Measurements from ENCODE around the gene TRAP1. TPM values are rescaled to one million over a fixed set of nuclear protein-coding genes. Genes with fewer than 3 reads are reported as not detected.
"Not testable (repeated sequence)": the region's sequence is repeated elsewhere in the genome, so short reads cannot be mapped to it uniquely, and the experiment has no call there.

TRAP1 gene
- total and polyA plus RNA-seq, 9 donors = 66.6 to 135 (median 119) TPM

DNA sequence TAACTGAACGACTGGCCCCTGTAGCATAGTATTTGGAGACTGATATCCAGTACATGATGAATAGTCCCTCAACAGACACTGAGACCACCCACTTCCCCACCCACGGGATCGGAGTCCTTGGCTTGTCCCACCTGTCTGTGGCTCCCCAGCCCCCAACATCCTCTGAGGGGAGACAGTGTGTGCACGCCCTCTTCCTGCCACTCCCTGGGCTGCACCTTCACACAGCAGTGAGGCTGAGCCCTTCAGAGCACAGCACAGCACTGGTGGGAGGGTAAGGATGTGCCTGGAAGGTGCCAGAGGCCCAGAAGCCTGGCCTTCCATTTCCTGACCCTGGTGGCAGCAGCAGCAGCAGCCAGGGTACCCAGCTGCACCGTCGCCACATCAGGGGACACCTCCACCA lies 51.8 kb downstream of the TRAP1 start:
- no peaks in the 10 kb centered on the region for H3K4me1 ChIP-seq (ENCODE audit: control insufficient read depth, insufficient read depth, low read length)
- H3K9me3 ChIP-seq (replicated peaks; ENCODE audit: control insufficient read depth, low read depth, low read length) = no peaks in the 10 kb centered on the region
- WGBS (ENCODE audit: insufficient coverage) = 69% methylated on average over 5 of the region's 6 CpGs
- H3K4me3 ChIP-seq (ENCODE audit: low read length) = no peak overlapping the region
- no peaks in the 10 kb centered on the region for H3K27me3 ChIP-seq (ENCODE audit: control insufficient read depth, insufficient read depth, low read length)
- no peak overlapping the region for H3K27ac ChIP-seq (ENCODE audit: low read length)
- no peak for DNase-seq
- H3K36me3 ChIP-seq (ENCODE audit: control insufficient read depth, insufficient read depth, low read length) = peaks cover 69% of the 10 kb centered on the region

DNA sequence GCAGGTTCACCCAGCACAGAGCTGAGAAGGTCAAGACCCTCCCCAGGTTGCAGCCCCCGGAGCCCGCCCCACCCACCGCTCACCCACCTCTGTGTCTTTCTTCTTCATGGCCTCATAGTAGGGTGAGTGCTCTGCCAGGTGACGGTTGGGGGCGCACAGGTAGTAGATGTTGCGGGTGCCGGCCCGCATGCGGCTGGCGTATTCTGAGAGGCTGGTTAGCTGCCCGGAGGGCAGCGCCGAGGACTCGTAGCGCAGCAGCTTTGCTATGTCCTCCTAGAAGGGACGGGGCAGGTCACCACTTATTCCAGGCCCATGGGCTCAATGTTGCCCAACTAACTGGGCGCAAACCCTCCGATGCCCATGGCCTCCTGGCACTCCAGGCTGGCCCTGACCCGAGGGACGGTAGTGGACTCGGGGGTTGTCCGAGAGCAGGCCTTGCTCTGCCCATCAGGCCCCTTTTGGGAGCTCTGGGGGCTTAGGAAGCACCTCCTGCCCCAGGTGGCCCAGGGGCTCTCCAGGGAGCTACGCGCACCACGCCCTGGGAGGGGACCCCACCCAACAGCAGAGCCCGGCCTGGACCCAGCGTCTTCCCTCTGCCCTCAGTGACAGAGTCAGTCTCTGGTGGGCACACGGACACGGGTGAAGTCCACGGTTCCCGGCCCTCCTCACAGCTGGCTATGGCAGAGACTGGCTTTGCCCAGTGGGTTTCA lies 53.0 kb downstream of the TRAP1 start:
- 95% methylated on average over 31 of the region's 31 CpGs for WGBS (ENCODE audit: insufficient coverage)
- DNase-seq = no peak
- Histone ChIP-seq H3K27ac (ENCODE audit: low read length) (no peak overlapping the region), H3K27me3 (ENCODE audit: control insufficient read depth, insufficient read depth, low read length) (no peaks in the 10 kb centered on the region), H3K9me3 (replicated peaks; ENCODE audit: control insufficient read depth, low read depth, low read length) (no peaks in the 10 kb centered on the region), H3K4me3 (ENCODE audit: low read length) (no peak overlapping the region), H3K4me1 (ENCODE audit: control insufficient read depth, insufficient read depth, low read length) (no peaks in the 10 kb centered on the region), H3K36me3 (ENCODE audit: control insufficient read depth, insufficient read depth, low read length) (peaks cover 75% of the 10 kb centered on the region)

DNA sequence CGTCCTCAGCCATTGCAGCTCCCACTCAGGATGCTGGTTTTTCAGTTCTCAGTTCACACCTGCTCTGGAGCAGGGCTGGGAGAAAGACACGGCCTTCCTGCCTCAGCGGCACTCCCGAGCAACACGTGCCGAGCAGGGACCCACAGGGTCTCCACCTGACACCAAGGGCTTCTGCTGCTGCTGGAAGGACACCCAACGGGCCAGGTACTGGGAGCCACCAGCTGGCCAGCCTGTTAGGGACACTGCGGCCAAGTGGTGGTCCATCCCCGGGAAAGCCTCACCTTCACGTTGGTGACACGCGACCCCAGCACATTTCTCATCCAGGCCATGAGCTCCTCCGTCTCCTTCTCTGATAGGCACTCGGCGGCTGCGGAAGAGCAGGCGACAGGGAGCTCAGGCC lies 54.7 kb downstream of the TRAP1 start:
- no peaks in the 10 kb centered on the region for H3K4me1 ChIP-seq (ENCODE audit: control insufficient read depth, insufficient read depth, low read length)
- no peaks in the 10 kb centered on the region for H3K27me3 ChIP-seq (ENCODE audit: control insufficient read depth, insufficient read depth, low read length)
- H3K9me3 ChIP-seq (replicated peaks; ENCODE audit: control insufficient read depth, low read depth, low read length) = no peaks in the 10 kb centered on the region
- no peak for DNase-seq
- no peak overlapping the region for H3K4me3 ChIP-seq (ENCODE audit: low read length)
- no peak overlapping the region for H3K27ac ChIP-seq (ENCODE audit: low read length)
- 93% methylated on average over 17 of the region's 17 CpGs for WGBS (ENCODE audit: insufficient coverage)
- peaks cover 80% of the 10 kb centered on the region for H3K36me3 ChIP-seq (ENCODE audit: control insufficient read depth, insufficient read depth, low read length)

- H3K4me1 ChIP-seq (ENCODE audit: control insufficient read depth, insufficient read depth, low read length) = no peaks in the 10 kb centered on the region
- H3K9me3 ChIP-seq (replicated peaks; ENCODE audit: control insufficient read depth, low read depth, low read length) = no peaks in the 10 kb centered on the region
- no peak overlapping the region for H3K27ac ChIP-seq (ENCODE audit: low read length)
- no peak for DNase-seq
- no peaks in the 10 kb centered on the region for H3K27me3 ChIP-seq (ENCODE audit: control insufficient read depth, insufficient read depth, low read length)
- WGBS (ENCODE audit: insufficient coverage) = 99% methylated on average over 6 of the region's 13 CpGs
- H3K36me3 ChIP-seq (ENCODE audit: control insufficient read depth, insufficient read depth, low read length) = peaks cover 87% of the 10 kb centered on the region
- H3K4me3 ChIP-seq (ENCODE audit: low read length) = no peak overlapping the region
These were observed 55.4 kb downstream of the TRAP1 start for GRCh38 chr16:3661922-3662321.

- H3K36me3 ChIP-seq (ENCODE audit: control insufficient read depth, insufficient read depth, low read length) = peaks cover 93% of the 10 kb centered on the region
- no peaks in the 10 kb centered on the region for H3K27me3 ChIP-seq (ENCODE audit: control insufficient read depth, insufficient read depth, low read length)
- DNase-seq = no peak
- no peaks in the 10 kb centered on the region for H3K9me3 ChIP-seq (replicated peaks; ENCODE audit: control insufficient read depth, low read depth, low read length)
- H3K4me3 ChIP-seq (ENCODE audit: low read length) = no peak overlapping the region
- WGBS (ENCODE audit: insufficient coverage) = 90% methylated on average over 12 of the region's 12 CpGs
- H3K27ac ChIP-seq (ENCODE audit: low read length) = no peak overlapping the region
- no peaks in the 10 kb centered on the region for H3K4me1 ChIP-seq (ENCODE audit: control insufficient read depth, insufficient read depth, low read length)
These were observed 56.0 kb downstream of the TRAP1 start for GRCh38 chr16:3661311-3661710.

- WGBS (ENCODE audit: insufficient coverage) = no CpG with 5 or more reads among the region's 3 CpGs
These were observed 58.1 kb downstream of the TRAP1 start for GRCh38 chr16:3659251-3659650.

DNA sequence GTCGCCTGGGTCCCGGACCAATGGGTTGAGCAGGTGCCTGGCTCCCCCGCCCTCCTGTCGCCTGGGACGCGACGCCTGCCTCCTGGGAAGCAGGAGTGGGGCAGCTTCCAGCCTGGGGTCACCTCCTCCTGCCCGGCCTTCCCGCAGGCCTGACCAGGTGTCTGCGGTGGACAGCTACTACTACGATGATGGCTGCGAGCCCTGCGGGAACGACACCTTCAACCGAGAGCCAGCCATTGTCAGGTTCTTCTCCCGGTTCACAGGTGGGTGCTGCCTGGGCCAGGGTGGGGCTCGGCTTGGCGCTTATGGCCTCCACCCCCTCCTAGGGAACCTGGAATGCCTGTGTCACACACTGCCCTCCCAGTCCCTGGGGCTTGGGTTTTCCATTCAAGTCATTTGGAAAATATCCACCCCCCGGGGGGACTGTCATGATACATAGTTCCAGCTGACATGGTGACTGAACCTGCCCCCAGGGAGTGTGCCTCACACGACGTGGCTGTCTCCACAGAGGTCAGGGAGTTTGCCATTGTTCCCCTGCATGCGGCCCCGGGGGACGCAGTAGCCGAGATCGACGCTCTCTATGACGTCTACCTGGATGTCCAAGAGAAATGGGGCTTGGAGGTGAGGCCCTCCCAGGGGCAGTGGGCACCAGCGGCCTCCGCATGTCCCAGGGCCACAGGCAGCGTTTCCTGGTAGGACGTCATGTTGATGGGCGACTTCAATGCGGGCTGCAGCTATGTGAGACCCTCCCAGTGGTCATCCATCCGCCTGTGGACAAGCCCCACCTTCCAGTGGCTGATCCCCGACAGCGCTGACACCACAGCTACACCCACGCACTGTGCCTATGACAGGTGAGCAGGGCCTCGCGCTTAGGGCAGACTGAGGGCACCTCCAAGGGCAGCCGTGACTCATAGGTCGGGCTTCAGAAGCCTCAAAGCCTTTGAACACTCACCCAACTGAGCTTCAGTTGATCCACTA lies 60.5 kb downstream of the TRAP1 start:
- DNase-seq = no peak
- H3K27me3 ChIP-seq (ENCODE audit: control insufficient read depth, insufficient read depth, low read length) = no peaks in the 10 kb centered on the region
- peaks cover 7% of the 10 kb centered on the region for H3K4me1 ChIP-seq (ENCODE audit: control insufficient read depth, insufficient read depth, low read length)
- WGBS (ENCODE audit: insufficient coverage) = 84% methylated on average over 31 of the region's 42 CpGs
- no peaks in the 10 kb centered on the region for H3K9me3 ChIP-seq (replicated peaks; ENCODE audit: control insufficient read depth, low read depth, low read length)
- H3K4me3 ChIP-seq (ENCODE audit: low read length) = no peak overlapping the region
- H3K27ac ChIP-seq (ENCODE audit: low read length) = no peak overlapping the region
- peaks cover 82% of the 10 kb centered on the region for H3K36me3 ChIP-seq (ENCODE audit: control insufficient read depth, insufficient read depth, low read length)

More at GRCh38 chr16:3659251-3659650, 58.1 kb downstream of the TRAP1 start:
- Histone ChIP-seq H3K27me3 (ENCODE audit: control insufficient read depth, insufficient read depth, low read length) (no peaks in the 10 kb centered on the region), H3K9me3 (replicated peaks; ENCODE audit: control insufficient read depth, low read depth, low read length) (no peaks in the 10 kb centered on the region), H3K36me3 (ENCODE audit: control insufficient read depth, insufficient read depth, low read length) (peaks cover 90% of the 10 kb centered on the region), H3K27ac (ENCODE audit: low read length) (no peak overlapping the region), H3K4me1 (ENCODE audit: control insufficient read depth, insufficient read depth, low read length) (peaks cover 7% of the 10 kb centered on the region), H3K4me3 (ENCODE audit: low read length) (no peak overlapping the region)
- DNase-seq = no peak

DNA sequence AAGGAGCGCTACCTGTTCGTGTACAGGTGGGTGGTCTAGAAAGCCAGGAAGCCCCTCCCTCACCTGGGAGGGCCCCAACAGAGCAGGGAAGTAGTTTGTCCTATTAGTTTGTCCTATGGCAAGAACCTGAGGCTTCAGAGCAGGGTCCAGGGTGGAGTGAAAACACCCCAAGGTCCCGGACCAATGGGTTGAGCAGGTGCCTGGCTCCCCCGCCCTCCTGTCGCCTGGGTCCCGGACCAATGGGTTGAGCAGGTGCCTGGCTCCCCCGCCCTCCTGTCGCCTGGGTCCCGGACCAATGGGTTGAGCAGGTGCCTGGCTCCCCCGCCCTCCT lies 61.2 kb downstream of the TRAP1 start:
- H3K9me3 ChIP-seq (replicated peaks; ENCODE audit: control insufficient read depth, low read depth, low read length); H3K27me3 ChIP-seq (ENCODE audit: control insufficient read depth, insufficient read depth, low read length); H3K4me3 ChIP-seq (ENCODE audit: low read length); DNase-seq; H3K4me1 ChIP-seq (ENCODE audit: control insufficient read depth, insufficient read depth, low read length); H3K27ac ChIP-seq (ENCODE audit: low read length): not testable (repeated sequence)
- WGBS (ENCODE audit: insufficient coverage) = no CpG with 5 or more reads among the region's 10 CpGs
- peaks cover 82% of the 10 kb centered on the region for H3K36me3 ChIP-seq (ENCODE audit: control insufficient read depth, insufficient read depth, low read length)

DNA sequence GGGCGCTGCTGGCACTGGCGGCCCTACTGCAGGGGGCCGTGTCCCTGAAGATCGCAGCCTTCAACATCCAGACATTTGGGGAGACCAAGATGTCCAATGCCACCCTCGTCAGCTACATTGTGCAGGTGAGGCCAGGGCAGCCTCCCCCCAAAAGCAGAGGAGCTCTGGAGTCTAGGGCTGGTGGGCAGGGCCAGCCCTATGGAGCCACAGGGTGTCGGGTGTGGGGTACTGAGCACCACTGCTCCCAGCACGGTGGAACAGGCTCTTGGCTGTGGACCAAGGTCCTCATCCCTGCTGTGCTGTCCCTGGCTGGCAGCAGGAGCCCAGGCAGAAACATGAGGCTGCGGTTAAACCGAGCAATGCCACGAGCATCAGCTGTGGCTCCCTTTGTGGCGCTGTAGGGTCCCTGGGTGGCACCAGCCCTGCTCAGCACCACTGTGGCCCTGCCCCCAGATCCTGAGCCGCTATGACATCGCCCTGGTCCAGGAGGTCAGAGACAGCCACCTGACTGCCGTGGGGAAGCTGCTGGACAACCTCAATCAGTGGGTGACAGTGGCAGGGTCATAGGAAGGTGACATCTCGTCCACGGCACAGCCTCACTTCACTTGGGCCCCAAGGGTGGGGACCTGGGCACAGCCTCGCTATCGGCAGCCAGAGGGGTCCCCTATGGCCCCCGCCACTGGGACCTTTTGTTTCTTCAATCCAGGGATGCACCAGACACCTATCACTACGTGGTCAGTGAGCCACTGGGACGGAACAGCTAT lies 61.7 kb downstream of the TRAP1 start:
- 85% methylated on average over 18 of the region's 21 CpGs for WGBS (ENCODE audit: insufficient coverage)
- H3K4me1 ChIP-seq (ENCODE audit: control insufficient read depth, insufficient read depth, low read length) = peaks cover 8% of the 10 kb centered on the region
- H3K9me3 ChIP-seq (replicated peaks; ENCODE audit: control insufficient read depth, low read depth, low read length) = no peaks in the 10 kb centered on the region
- DNase-seq = no peak
- H3K27me3 ChIP-seq (ENCODE audit: control insufficient read depth, insufficient read depth, low read length) = no peaks in the 10 kb centered on the region
- H3K4me3 ChIP-seq (ENCODE audit: low read length) = no peak overlapping the region
- H3K27ac ChIP-seq (ENCODE audit: low read length) = no peak overlapping the region
- peaks cover 82% of the 10 kb centered on the region for H3K36me3 ChIP-seq (ENCODE audit: control insufficient read depth, insufficient read depth, low read length)

GRCh38 chr16:3655030-3655395 lies 62.3 kb downstream of the TRAP1 start:
- peaks cover 76% of the 10 kb centered on the region for H3K36me3 ChIP-seq (ENCODE audit: control insufficient read depth, insufficient read depth, low read length)
- H3K4me3 ChIP-seq (ENCODE audit: low read length) = no peak overlapping the region
- H3K27me3 ChIP-seq (ENCODE audit: control insufficient read depth, insufficient read depth, low read length) = no peaks in the 10 kb centered on the region
- DNase-seq = no peak
- H3K9me3 ChIP-seq (replicated peaks; ENCODE audit: control insufficient read depth, low read depth, low read length) = no peaks in the 10 kb centered on the region
- H3K4me1 ChIP-seq (ENCODE audit: control insufficient read depth, insufficient read depth, low read length) = peaks cover 8% of the 10 kb centered on the region
- no peak overlapping the region for H3K27ac ChIP-seq (ENCODE audit: low read length)
- WGBS (ENCODE audit: insufficient coverage) = 79% methylated on average over 9 of the region's 12 CpGs
